Measurements from ENCODE around the gene RMND5B.

DNA sequence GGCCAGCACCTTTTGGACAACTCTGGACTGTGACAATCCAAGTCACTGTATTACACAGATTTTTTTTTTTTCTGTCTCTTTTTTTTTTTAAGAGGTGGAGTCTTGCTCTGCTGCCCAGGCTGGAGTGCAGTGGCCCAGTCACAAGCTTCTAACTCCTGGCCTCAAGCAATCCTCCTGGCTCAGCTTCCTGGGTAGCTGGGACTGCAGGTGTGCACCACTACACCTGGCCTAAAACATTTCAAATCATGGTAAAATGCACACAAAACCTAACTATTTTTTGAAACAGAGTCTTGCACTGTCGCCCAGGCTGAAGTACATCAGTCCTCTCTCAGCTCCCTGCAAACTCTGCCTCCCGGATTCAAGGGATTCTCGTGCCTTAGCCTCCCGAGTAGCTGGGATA lies 24.7 kb upstream of the RMND5B start:
- TF ChIP-seq EZH2 (IDR thresholded peaks at IDR 0.05), result no peak
- no peak for TF ChIP-seq POLR2AphosphoS5 (IDR thresholded peaks at IDR 0.05; ENCODE audit: borderline replicate concordance, low read depth, low read length)
- no peak for TF ChIP-seq FOXP2 (optimal IDR thresholded peaks at IDR 0.05; ENCODE audit: control extremely low read depth, extremely low read length, insufficient read depth)
